Measurements from ENCODE around the gene IBA57. TPM values are rescaled to one million over a fixed set of nuclear protein-coding genes. Genes with fewer than 3 reads are reported as not detected.

IBA57 gene
- 1 to 10 TPM; 9.3 to 9.4 TPM for total RNA-seq
- long read RNA-seq, full-length matches to known transcripts = 9 of 12 reads
- long read RNA-seq, partial matches to known transcripts = 3 of 12 reads
- long read RNA-seq, other reads (novel, unspliced or antisense) = 0 of 12 reads

GRCh38 chr1:228165372-228166169 is at the start of gene IBA57:
Gene IBA57 (plus strand): TSS chr1:228165804. CDS start chr1:228165817, 13 bp downstream.
- DNase-seq (peak; percentile 99 to 100), ATAC-seq (peak; percentile 86)
- intact Hi-C loops (cut with DNase I, micrococcal nuclease) = no loop called here

DNA sequence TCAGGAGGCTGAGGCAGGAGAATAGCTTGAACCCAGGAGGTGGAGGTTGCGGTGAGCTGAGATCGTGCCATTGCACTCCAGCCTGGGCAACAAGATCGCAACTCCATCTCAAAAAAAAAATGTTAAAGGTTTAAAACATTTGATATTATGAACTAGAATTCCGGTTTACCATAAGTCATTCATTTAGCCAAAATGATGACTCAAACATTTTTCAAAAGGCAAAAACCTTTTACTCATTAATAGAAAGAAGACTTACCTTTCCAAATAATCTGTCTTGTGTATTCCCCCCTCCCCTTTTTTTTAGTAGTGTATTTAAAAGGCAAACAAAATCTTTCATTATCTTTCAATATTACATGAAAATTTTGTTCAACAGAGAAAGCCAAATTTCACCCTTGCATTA is 48.3 kb upstream of the IBA57 start:
- ATAC-seq = no peak
- DNase-seq = no peak
- intact Hi-C loops (cut with DNase I, micrococcal nuclease) = no loop called here

GRCh38 chr1:228118040-228118439 is 47.6 kb upstream of the IBA57 start:
- intact Hi-C loops (cut with DNase I, micrococcal nuclease) = no loop called here

DNA sequence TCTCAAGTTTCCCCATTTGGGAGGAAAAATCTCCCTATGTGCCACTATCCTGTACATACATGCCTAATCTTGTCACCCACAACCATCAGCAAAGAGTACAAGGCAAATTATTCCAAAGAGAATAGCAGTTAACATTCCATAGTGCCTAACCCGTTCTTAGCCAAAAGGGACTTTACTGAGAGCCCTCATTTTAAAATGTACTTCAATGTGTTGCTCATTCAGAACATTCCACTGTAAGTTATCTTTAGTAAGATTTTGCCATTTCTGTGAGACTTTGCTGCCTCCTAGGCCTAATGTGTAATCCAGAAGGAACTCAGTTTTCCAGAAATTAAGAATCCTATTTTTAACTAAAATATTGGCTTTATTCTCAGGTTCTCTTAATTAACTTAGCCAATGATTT is 45.3 kb upstream of the IBA57 start:
- DNase-seq (no peak), ATAC-seq (no peak)
- intact Hi-C loops (cut with DNase I, micrococcal nuclease) = no loop called here

More at GRCh38 chr1:228118040-228118439, 47.6 kb upstream of the IBA57 start:
- ATAC-seq (no peak), DNase-seq (no peak)

DNA sequence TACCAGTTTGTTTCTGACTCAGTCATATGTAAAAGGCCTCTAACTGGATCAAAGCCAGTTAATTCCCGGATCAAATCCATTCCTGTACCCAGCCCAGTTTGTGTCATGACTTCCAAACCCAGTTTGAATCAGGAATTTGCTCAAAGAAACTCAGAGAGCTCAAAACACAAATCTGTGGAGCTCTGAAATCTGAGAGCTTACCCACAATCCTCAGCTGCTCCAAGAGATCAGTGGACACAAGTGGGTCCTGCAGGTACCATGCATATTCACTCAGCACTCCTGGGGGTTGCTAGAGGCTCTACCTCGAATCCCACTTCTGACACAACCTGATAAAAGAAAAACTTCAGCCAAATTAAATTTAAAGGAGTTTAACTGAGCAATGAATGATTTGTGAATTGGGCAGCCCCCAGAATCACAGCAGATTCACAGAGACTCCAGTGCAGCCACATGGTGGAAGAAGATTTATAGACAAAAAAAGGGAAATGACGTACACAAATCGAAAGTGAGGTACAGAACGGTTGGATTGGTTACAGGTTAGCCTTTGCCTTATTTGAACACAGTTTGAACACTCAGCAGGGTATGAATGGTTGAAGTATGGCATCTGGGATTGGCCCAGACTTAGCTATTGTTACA is 44.6 kb upstream of the IBA57 start:
- ATAC-seq = no peak
- DNase-seq = no peak
- intact Hi-C loops (cut with DNase I, micrococcal nuclease) = no loop called here

GRCh38 chr1:228122921-228123441 is 42.6 kb upstream of the IBA57 start:
- ATAC-seq (no peak), DNase-seq (no peak)
- intact Hi-C loops (cut with DNase I, micrococcal nuclease) = no loop called here

DNA sequence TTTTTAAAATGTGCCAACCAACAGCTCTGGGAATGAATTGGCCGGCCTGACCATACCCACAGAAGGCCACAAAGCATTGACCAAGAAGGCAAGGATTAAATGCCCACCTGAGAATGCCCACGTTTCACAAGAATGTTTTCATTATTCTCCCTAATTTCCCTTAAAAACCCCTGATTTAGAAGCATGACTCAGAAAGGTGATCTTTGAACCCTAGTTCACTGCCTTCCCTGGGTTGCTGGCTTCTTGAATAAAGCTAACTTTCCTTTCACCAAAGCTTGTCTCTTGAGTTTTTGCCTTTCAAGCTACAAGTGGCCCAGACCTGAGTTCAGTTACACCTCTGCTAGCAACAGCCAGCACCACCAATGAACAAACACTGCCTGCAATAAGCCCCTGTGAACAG is 42.1 kb upstream of the IBA57 start:
- ATAC-seq = no peak
- DNase-seq = no peak
- intact Hi-C loops (cut with DNase I, micrococcal nuclease) = no loop called here

DNA sequence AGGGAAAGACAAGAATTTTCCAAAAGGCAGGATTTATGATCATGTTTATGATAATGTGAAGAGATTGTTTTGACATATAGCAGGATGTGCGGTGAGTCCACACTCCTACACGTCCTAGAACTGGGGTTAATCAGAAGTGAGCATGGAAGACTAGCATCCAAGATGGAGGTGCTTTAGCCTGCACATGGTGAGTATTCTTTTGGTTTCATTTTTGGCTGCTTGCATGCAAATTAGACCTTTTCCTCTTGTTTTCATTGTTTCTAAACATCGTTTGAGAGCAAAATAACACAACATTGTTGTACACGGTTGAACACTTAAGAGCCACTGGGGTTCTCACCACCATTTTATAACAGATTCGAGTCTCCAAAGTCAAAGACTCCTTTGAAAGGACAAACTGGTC is 40.4 kb upstream of the IBA57 start:
- intact Hi-C loops (cut with DNase I, micrococcal nuclease) = no loop called here
- DNase-seq = no peak
- ATAC-seq = no peak

GRCh38 chr1:228131766-228132165 is 33.8 kb upstream of the IBA57 start:
- no peak for ATAC-seq
- intact Hi-C loops (cut with DNase I, micrococcal nuclease) = no loop called here
- no peak for DNase-seq

GRCh38 chr1:228134591-228134990 is 31.0 kb upstream of the IBA57 start:
- intact Hi-C loops (cut with DNase I, micrococcal nuclease) = no loop called here

DNA sequence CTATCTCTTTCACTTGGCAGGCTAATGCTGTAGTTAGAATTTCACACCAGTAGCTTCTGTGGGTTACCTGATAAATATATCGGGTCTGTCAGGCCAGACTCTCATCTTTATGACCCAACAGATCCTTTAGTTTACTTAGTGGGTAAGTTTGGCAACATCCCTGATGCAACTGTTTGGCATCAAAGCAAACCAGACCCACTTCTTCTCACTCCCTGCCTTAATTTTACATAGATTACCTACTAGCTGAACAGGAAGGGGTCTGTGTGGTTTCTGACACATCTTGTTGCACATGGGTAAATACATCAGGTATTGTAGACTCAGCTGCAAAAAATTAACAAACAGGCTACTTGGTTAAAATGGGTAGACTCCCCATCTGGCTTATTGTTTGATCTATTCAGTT is 28.7 kb upstream of the IBA57 start:
- intact Hi-C loops (cut with DNase I, micrococcal nuclease) = no loop called here
- ATAC-seq = no peak
- no peak for DNase-seq

More at GRCh38 chr1:228134591-228134990, 31.0 kb upstream of the IBA57 start:
- DNase-seq = no peak
- ATAC-seq = no peak

GRCh38 chr1:228139406-228139930 is 26.1 kb upstream of the IBA57 start:
- intact Hi-C loops (cut with DNase I, micrococcal nuclease) = no loop called here
- no peak for ATAC-seq
- DNase-seq = no peak

- peak; percentile 90 for ATAC-seq
- peak; percentile 100 for DNase-seq
- intact Hi-C loops (cut with DNase I, micrococcal nuclease) = no loop called here
Measured at GRCh38 chr1:228139931-228140723, 25.5 kb upstream of the IBA57 start, which contains the start of gene GUK1. Gene GUK1 (plus strand): TSS chr1:228140279. CDS start chr1:228140303, 24 bp downstream.

GRCh38 chr1:228140724-228141225 is 24.8 kb upstream of the IBA57 start:
- DNase-seq = no peak
- intact Hi-C loops (cut with DNase I, micrococcal nuclease) = no loop called here
- ATAC-seq = no peak

DNA sequence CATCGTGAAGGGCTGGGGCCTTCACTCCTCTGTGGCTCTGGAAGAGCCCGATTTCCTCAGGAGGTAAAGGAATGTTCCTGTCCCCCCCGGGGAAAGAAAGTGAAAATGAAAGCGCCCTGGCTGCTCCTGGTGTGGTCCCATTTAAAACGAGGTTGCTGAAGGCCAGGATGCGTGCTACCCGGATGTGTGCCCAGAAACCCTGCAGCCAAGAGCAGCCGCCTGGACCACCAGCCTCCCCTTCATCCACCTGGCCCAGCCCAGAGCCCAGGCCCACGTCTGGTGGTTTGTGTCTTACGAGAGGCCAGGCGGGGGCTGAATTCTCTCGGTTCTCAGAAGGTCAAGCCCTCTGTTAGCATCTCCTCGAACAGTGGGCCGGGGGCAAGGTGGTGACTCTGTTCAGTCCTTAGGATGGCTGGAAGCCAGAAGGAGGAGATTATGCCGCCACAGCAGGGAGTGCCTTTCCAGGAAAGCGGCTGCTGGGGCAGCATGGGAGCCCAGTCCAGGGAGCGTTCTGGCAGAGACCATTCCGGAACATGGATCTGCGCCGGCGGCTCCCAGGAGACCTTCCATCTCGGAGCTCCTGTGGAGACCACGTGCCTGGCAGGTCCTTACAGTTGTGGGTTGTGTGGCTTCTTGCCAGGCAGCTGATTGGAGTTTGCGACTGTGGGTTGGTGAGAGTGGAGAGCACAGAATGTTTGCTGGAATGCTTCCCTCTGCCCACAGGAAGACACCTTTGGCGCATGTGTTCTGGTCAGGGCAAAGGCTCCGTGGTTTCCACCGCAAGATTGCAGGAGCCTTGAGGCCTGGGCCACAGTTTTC is 24.2 kb upstream of the IBA57 start:
- ATAC-seq = peak; percentile 16
- intact Hi-C loops (cut with DNase I, micrococcal nuclease) = no loop called here
- peak; percentile 53 to 63 for DNase-seq

- intact Hi-C loops (cut with DNase I, micrococcal nuclease) = no loop called here
- DNase-seq = peak; percentile 14 to 29
Measured at GRCh38 chr1:228142155-228142691, 23.4 kb upstream of the IBA57 start.

DNA sequence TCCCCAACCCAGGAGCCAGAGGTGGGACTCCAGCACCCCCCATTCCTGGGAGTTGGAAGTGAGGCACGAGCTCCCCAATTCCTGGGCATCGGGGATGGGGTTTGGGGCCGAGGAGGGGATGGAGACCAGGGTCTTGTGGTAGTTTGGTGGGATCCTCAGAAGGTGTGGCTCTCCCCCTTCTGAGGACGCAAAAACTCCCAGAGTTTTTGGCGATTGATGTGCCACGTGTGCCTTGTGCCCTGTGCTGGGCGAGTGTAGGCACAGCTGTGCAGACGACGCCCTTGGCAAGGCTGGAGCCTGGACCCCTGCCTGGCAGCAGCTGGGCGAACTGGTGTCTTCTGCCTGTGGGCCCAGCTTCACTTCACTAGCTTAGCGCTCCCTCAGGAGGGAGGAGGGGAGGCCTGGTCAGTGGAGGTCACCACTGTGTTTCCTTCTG is 22.9 kb upstream of the IBA57 start:
- DNase-seq (peak in 1 of 2 donors; percentile 22), ATAC-seq (no peak)
- intact Hi-C loops (cut with DNase I, micrococcal nuclease) = no loop called here

More at GRCh38 chr1:228142155-228142691, 23.4 kb upstream of the IBA57 start:
- no peak for ATAC-seq

Data from left colon (tissue), 2 donors.